HEK293T (cell line): ENCODE data around the gene TMEM232.

Experiments used
- CTCF ChIA-PET: fragments of 350-600 bp; formaldehyde crosslinking; extraction: SDS; loops from one replicate; lab custom pipeline; 2021; ENCODE audit warnings: antibody characterized with exemption, inconsistent platforms; lab: Yijun Ruan, JAX
- POLR2A ChIA-PET: fragments of 350-600 bp; formaldehyde crosslinking; extraction: SDS; loops from one replicate; lab custom pipeline; 2020; ENCODE audit warnings: antibody characterized with exemption, inconsistent platforms; lab: Yijun Ruan, JAX
- DNase-seq: peaks from one replicate; pipeline ENCODE4 v3.0.0; 2012; ENCODE audit warnings: mixed read lengths; ENCODE audit errors: extremely low spot score
- ARNT ChIP-seq: fragments of 450-650 bp; IDR thresholded peaks from 2 replicates; pipeline ENCODE4 v1.6.1; 2017; ENCODE audit warnings: mild to moderate bottlenecking
- BHLHE40 ChIP-seq: fragments of 450-650 bp; IDR thresholded peaks from 2 replicates; pipeline ENCODE4 v1.6.1; 2016; ENCODE audit warnings: mild to moderate bottlenecking, moderate library complexity, borderline replicate concordance
- CTBP1 ChIP-seq: fragments of 450-650 bp; IDR thresholded peaks from 2 replicates; pipeline ENCODE4 v1.6.1; 2016; ENCODE audit warnings: borderline replicate concordance
- ELF4 ChIP-seq: fragments of 450-650 bp; IDR thresholded peaks from 2 replicates; pipeline ENCODE4 v1.6.1; 2017; ENCODE audit warnings: antibody characterized with exemption
- FOXA1 ChIP-seq: fragments of 450-650 bp; IDR thresholded peaks from 2 replicates; pipeline ENCODE4 v1.6.1; 2016; ENCODE audit warnings: mild to moderate bottlenecking
- FOXK2 ChIP-seq: fragments of 450-650 bp; IDR thresholded peaks from 2 replicates; pipeline ENCODE4 v1.6.1; 2016; ENCODE audit warnings: mild to moderate bottlenecking
- FOXM1 ChIP-seq: fragments of 450-650 bp; IDR thresholded peaks from 2 replicates; pipeline ENCODE4 v1.6.1; 2017; ENCODE audit warnings: mild to moderate bottlenecking, borderline replicate concordance
- HDGF ChIP-seq: fragments of 450-650 bp; IDR thresholded peaks from 2 replicates; pipeline ENCODE4 v1.6.1; 2017; ENCODE audit warnings: antibody characterized with exemption, borderline replicate concordance
- L3MBTL2 ChIP-seq: fragments of 450-650 bp; conservative IDR thresholded peaks from 2 replicates; pipeline ENCODE4 v1.6.1; 2016; ENCODE audit warnings: mild to moderate bottlenecking
- LEF1 ChIP-seq: fragments of 450-650 bp; IDR thresholded peaks from 2 replicates; pipeline ENCODE4 v1.6.1; 2017; ENCODE audit warnings: mild to moderate bottlenecking, borderline replicate concordance
- NFRKB ChIP-seq: fragments of 450-650 bp; IDR thresholded peaks from 2 replicates; pipeline ENCODE4 v1.6.1; 2016; ENCODE audit warnings: mild to moderate bottlenecking, moderate library complexity
- SP1 ChIP-seq: fragments of 450-650 bp; IDR thresholded peaks from 2 replicates; pipeline ENCODE4 v1.6.1; 2017
- SUZ12 ChIP-seq: fragments of 450-650 bp; IDR thresholded peaks from 2 replicates; pipeline ENCODE4 v1.6.1; 2016; ENCODE audit warnings: mild to moderate bottlenecking
- TARDBP ChIP-seq: fragments of 450-650 bp; IDR thresholded peaks from 2 replicates; pipeline ENCODE4 v1.6.1; 2016
- ZNF384 ChIP-seq: fragments of 450-650 bp; IDR thresholded peaks from 2 replicates; pipeline ENCODE4 v1.6.1; 2016
- TF ChIP-seq, protein P1 (sequence below): fragments of 450-650 bp; IDR thresholded peaks from 2 replicates; pipeline ENCODE4 v1.6.1; 2016

Gene TMEM232

DNA sequence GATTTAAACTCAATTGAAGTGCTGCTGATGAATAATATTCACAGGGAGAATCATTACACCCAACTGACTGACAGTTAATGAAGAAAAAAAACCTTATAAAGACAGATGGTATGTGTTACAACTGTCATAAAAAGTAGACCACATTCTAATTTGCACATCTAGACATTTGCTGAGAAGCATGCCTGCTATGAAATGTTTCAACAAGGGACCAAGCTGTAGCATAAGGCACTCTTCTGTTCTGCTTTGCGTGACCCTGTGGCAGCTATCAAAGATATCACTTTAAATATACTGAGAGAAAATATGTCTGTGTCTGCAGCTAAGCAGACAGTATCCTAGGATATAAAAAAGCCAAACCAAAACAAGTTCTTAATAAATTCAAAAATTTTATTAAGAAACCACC lies 153.7 kb downstream of the TMEM232 start:
- POLR2A ChIA-PET: no interaction called here
- TF ChIP-seq HDGF (no peak), ELF4 (no peak), SP1 (no peak), FOXA1 (no peak), CTBP1 (no peak), TARDBP (no peak), LEF1 (no peak), ZNF384 (no peak), L3MBTL2 (no peak), FOXK2 (no peak), BHLHE40 (no peak), FOXM1 (no peak), ARNT (no peak), SUZ12 (no peak)
- CTCF ChIA-PET: no interaction called here
- DNase-seq: no peak

DNA sequence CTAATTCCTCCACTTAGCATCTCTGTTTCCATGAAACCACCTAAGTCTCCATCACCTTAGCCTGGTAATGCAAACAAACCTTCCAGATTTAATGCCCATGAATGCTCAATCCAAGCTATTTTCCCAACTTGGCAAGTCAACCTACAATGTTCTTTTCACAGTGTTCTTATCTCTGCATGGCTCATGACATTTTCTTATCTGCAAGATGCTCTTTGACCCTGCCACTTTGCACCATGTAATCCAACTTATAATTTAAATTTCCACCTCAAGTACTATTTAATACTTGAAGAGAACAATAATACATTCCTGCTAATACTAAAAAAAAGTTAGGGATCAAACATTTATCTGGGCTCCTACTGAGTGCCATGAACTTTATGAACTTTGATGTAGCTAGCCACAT lies 164.3 kb downstream of the TMEM232 start:
- no peak for TF ChIP-seq FOXM1
- TF ChIP-seq SUZ12: no peak
- TF ChIP-seq NFRKB: no peak
- TF ChIP-seq HDGF: no peak
- no peak for TF ChIP-seq ZNF384
- TF ChIP-seq FOXK2: no peak
- TF ChIP-seq ELF4: no peak
- no peak for TF ChIP-seq ARNT
- DNase-seq: no peak
- ChIA-PET POLR2A (no interaction called here), CTCF (no interaction called here)

DNA sequence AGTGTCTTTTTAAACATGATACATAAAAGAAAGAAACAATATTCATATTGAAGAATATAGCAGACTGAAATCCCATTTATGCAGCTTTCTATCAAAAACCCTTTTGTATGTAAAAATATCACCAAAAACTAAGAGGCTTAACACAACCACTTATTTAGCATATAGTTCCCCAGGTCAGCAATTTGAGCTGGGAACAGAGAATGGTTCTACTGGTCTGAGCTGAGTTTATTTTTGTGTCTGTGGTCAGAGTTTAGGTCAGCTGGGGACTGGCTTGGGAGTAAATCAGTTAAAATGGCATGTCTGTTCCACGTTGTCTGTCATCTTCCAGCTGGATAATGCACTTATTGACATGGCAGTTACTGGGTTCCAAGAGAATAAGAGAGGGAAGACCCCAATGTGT lies 165.0 kb downstream of the TMEM232 start:
- POLR2A ChIA-PET: no interaction called here
- TF ChIP-seq SP1: no peak
- no peak for TF ChIP-seq HDGF
- no peak for TF ChIP-seq CTBP1
- TF ChIP-seq FOXM1: no peak
- no peak for TF ChIP-seq L3MBTL2
- no peak for TF ChIP-seq SUZ12
- TF ChIP-seq ELF4: no peak
- no peak for TF ChIP-seq FOXK2
- no peak for TF ChIP-seq FOXA1
- TF ChIP-seq, protein P1, sequence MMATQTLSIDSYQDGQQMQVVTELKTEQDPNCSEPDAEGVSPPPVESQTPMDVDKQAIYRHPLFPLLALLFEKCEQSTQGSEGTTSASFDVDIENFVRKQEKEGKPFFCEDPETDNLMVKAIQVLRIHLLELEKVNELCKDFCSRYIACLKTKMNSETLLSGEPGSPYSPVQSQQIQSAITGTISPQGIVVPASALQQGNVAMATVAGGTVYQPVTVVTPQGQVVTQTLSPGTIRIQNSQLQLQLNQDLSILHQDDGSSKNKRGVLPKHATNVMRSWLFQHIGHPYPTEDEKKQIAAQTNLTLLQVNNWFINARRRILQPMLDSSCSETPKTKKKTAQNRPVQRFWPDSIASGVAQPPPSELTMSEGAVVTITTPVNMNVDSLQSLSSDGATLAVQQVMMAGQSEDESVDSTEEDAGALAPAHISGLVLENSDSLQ: no peak
- TF ChIP-seq TARDBP: no peak
- TF ChIP-seq ZNF384: no peak
- TF ChIP-seq BHLHE40: no peak
- no peak for TF ChIP-seq NFRKB
- TF ChIP-seq LEF1: no peak
- no peak for TF ChIP-seq ARNT
- no peak for DNase-seq
- CTCF ChIA-PET: no interaction called here

DNA sequence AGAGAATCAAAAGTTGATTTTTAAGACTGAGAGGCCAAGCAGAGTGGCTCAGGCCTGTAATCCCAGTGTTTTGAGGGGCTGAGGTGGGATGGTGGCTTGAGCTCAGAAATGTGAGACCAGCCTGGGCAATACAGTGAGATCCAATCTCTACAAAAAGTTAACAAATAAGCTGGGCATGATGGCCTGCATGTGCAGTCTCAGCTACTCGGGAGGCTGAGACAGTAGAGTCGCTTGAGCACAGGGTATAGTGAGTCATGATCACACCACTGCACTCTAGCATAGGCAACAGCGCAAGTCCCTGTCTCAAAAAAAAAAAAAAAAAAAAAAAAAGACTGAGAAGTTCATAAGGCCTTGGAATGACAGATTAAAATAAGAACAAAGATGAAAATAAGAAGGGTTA lies 177.2 kb downstream of the TMEM232 start:
- CTCF ChIA-PET: no interaction called here
- no peak for TF ChIP-seq HDGF
- no peak for TF ChIP-seq FOXK2
- TF ChIP-seq ELF4: no peak
- no peak for TF ChIP-seq CTBP1
- no peak for TF ChIP-seq TARDBP
- TF ChIP-seq ARNT: no peak
- TF ChIP-seq BHLHE40: no peak
- TF ChIP-seq ZNF384: no peak
- TF ChIP-seq, protein P1: no peak
- TF ChIP-seq SP1: no peak
- no peak for TF ChIP-seq NFRKB
- no peak for TF ChIP-seq L3MBTL2
- TF ChIP-seq LEF1: no peak
- no peak for TF ChIP-seq FOXA1
- TF ChIP-seq FOXM1: no peak
- no peak for TF ChIP-seq SUZ12
- POLR2A ChIA-PET: no interaction called here
- no peak for DNase-seq

DNA sequence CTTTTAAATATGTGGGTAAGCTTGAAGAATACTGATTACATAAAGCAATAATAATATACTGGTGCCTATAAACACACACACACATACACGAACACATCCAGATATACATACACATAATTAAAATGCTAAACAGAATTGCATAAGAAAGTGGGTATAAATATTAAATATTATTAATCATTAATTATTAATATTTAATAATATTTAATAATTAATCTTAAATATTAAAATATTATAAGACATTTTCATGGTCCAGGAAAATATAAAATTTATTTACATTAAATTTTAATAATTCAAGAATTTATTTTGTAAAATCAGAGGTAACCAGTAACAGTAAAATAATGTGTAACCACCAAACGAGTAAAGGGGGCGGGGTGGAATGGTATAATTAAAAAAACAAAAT lies 178.3 kb downstream of the TMEM232 start:
- POLR2A ChIA-PET: no interaction called here
- TF ChIP-seq ZNF384 (no peak), LEF1 (no peak), FOXA1 (no peak), HDGF (no peak), SP1 (no peak), TARDBP (no peak), SUZ12 (no peak), FOXK2 (no peak), FOXM1 (no peak), L3MBTL2 (no peak), BHLHE40 (no peak), ARNT (no peak), CTBP1 (no peak), NFRKB (no peak)
- TF ChIP-seq, protein P1: no peak
- CTCF ChIA-PET: no interaction called here
- no peak for DNase-seq

DNA sequence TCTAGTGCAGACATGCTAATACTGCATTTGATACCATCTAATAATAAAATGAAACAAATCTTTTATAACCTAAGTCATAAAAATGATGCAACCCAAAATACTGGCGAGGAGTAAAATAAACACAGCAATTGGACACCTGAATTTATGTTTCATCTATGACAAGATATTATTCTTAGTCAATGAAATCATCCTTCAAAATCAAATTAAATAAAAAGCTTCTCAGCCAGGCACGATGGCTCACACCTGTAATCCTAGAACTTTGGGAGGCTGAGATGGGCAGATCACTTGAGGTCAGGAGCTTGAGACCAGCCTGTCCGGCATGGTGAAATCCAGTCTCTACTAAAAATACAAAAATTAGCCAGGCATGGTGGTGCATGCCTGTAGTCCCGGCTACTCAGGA lies 179.0 kb downstream of the TMEM232 start:
- ChIA-PET POLR2A (no interaction called here), CTCF (no interaction called here)
- DNase-seq: no peak
- TF ChIP-seq ARNT: no peak
- no peak for TF ChIP-seq LEF1
- no peak for TF ChIP-seq FOXK2
- no peak for TF ChIP-seq TARDBP
- TF ChIP-seq ELF4: no peak
- TF ChIP-seq, protein P1: no peak
- TF ChIP-seq FOXM1: no peak
- TF ChIP-seq NFRKB: no peak
- no peak for TF ChIP-seq L3MBTL2
- no peak for TF ChIP-seq ZNF384
- TF ChIP-seq CTBP1: no peak
